HG02642 (cell line): Measurements from ENCODE around the gene PRKN.
"Not testable (repeated sequence)": the region's sequence is repeated elsewhere in the genome, so short reads cannot be mapped to it uniquely, and the experiment has no call there.

ENCODE experiments used
- ATAC-seq: cut with Tn5 transposase; IDR thresholded peaks from one replicate; pipeline ENCODE4 v1.9.1; 2021; ENCODE audit warnings: mild to moderate bottlenecking; ENCODE audit not compliant: unreplicated experiment, poor library complexity

The PRKN gene

GRCh38 chr6:161346717-161347116 lies 1380.8 kb downstream of the PRKN start:
- ATAC-seq: no peak

GRCh38 chr6:161344626-161345025 lies 1382.9 kb downstream of the PRKN start:
- no peak for ATAC-seq

- ATAC-seq: no peak
These were observed 1385.5 kb downstream of the PRKN start for GRCh38 chr6:161342039-161342438.

- no peak for ATAC-seq
These were observed 1385.9 kb downstream of the PRKN start for GRCh38 chr6:161341638-161342037.

DNA sequence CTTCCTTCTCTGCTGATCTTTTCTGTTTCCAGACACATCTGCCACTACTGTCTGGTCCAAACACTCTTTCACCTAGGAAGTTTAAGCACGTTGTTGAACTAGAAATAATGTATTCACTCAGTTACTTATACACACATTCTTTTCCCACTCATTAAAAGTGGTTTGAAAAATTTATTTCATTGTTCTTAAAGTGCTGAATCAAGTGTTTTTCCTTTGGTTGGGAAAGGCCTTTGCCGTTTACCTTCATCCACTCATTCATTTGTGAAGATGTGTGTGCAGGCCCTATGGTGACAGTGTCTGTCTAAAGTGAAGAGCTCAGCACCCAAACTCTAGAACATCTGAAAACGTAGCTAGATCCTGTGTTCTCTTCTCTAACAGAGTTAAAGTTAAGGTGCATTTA lies 1389.6 kb downstream of the PRKN start:
- ATAC-seq: no peak

- ATAC-seq: no peak
These were observed 1391.1 kb downstream of the PRKN start for GRCh38 chr6:161336479-161336878.

- ATAC-seq: no peak
These were observed 1394.2 kb downstream of the PRKN start for GRCh38 chr6:161333410-161333809.

DNA sequence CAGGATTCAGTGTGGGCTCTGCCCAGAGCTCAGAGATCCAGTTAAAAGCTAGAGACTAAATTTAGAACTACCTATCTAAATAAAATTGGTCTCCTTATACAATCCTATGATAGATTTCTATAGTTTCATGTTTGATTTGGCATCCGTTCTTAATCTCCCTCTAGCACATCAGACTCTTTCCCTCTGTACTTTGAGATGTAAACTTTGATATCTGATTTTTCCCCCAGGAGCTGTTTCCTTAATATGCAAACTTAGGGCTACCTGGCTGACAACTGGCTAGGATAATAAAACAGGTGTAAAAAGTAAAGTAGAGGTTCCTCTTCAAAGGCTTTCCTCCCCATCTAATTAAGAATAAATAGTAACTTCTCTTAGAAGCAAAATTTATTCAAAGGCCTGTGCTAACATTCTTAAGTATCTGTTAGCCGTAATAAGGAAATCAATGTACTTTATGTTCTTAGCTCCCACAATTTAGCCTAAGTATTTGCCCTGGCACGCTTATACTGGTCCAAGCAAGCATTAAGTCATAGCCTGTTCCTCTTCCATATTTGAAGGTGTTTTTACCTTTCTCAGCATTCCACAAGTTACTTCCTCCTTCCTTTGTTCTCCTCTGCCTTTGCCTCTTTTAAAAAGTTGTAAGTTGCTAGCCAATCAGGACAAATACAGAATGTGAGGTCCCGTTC lies 1396.0 kb downstream of the PRKN start:
- not testable (repeated sequence) for ATAC-seq

- no peak for ATAC-seq
These were observed 1400.1 kb downstream of the PRKN start for GRCh38 chr6:161327360-161327953.

GRCh38 chr6:161319231-161319630 lies 1408.3 kb downstream of the PRKN start:
- no peak for ATAC-seq

DNA sequence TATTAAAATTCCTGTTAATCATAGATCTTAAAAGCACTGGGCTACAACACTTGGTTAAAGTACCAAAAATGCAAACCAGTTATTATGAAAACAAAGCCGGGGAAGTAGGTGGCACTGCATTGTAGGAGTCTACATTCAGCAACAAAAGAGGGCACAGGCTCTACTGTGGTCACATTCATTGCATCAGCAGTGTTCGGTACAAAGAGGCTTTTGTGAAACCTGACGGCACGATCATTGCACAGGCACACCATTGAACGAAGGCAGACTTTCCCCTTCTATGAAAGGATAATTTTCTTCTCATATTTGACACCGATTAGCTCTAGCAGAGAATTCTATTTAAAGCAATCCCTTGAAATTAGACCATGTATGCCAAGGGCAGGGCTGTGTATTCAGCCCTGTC lies 1409.1 kb downstream of the PRKN start:
- no peak for ATAC-seq

- no peak for ATAC-seq
These were observed 1411.0 kb downstream of the PRKN start for GRCh38 chr6:161316531-161316930.

- ATAC-seq: not testable (repeated sequence)
These were observed 1412.2 kb downstream of the PRKN start for GRCh38 chr6:161315246-161315917.

GRCh38 chr6:161314541-161315245 lies 1412.9 kb downstream of the PRKN start:
- ATAC-seq: not testable (repeated sequence)

DNA sequence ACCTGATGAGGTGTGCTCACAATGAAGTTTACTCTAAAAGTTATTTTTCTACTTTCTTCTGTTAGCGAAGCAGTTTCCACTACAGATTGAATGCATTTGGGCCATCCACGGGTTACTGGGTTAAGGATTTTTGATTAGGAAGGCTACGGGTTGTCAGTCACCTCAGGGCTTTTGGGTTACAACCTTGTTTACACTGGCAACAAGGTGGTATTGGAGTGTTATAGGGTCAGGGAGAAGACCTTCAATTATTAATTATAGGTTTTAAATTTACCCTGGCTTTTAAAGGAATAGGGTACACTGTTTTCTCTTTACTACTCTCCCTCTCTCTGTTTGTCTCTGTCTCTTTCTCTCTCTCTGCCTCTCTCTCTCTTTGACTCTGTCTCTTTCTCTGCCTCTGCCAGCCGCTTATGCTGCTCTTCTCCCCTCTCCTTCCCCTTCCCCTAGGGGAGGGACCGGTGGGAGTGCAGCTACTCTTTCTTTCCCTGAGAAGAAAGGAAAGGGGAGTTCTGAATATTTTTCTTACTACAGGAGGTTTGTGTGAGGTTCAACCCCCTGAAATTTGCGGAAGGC lies 1413.5 kb downstream of the PRKN start:
- no peak for ATAC-seq

DNA sequence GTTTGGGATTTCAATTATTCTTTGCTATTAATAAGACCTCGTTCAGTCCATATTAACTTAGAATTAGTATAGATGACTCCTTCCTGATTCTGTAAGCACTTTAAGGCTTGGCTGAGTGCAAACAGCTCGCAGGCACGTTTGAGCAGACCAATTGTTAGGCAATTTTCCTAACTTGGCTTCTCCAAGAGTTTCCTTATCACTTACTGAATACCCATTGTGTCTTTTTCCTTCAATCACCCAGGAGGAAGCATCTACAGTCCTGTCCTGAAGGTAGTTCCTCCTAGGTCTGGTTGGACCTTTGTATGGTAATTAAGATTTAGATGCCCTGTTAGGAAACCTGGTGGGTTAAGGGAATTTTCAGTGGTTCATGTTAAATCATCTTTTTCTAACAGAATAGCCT lies 1414.1 kb downstream of the PRKN start:
- ATAC-seq: not testable (repeated sequence)

GRCh38 chr6:161309774-161310173 lies 1417.8 kb downstream of the PRKN start:
- not testable (repeated sequence) for ATAC-seq

GRCh38 chr6:161308075-161308655 lies 1419.4 kb downstream of the PRKN start:
- ATAC-seq: no peak

GRCh38 chr6:161305860-161306259 lies 1421.7 kb downstream of the PRKN start:
- ATAC-seq: no peak

GRCh38 chr6:161303628-161304340 lies 1423.8 kb downstream of the PRKN start:
- ATAC-seq: no peak
